Neural progenitor cell (in vitro differentiated cells): Measurements from ENCODE around the gene NSD1. TPM values are rescaled to one million over a fixed set of nuclear protein-coding genes. Genes with fewer than 3 reads are reported as not detected.

Experiments
- DNase-seq: peaks from one replicate; pipeline ENCODE4 v3.0.0-alpha.2; 2016; ENCODE audit warnings: low spot score
- H2AFZ ChIP-seq: fragments of 200-600 bp; sonication (generic); replicated peaks from 2 replicates; pipeline ENCODE4 v1.6.1; 2016; ENCODE audit warnings: antibody characterized with exemption
- H3F3A ChIP-seq: fragments of 200-600 bp; sonication (generic); 2 replicates; pipeline ENCODE4 v1.6.1; 2016; ENCODE audit warnings: antibody characterized with exemption, low read depth
- H3K27ac ChIP-seq: fragments of 200-600 bp; sonication (generic); 2 replicates; pipeline ENCODE4 v1.5.1; 2016; ENCODE audit warnings: mild to moderate bottlenecking
- H3K27me3 ChIP-seq: fragments of 200-600 bp; sonication (generic); 2 replicates; pipeline ENCODE4 v1.6.1; 2016; ENCODE audit warnings: mild to moderate bottlenecking, moderate library complexity
- H3K36me3 ChIP-seq: fragments of 200-600 bp; sonication (generic); 2 replicates; pipeline ENCODE4 v1.5.1; 2016
- H3K4me1 ChIP-seq: fragments of 200-600 bp; sonication (generic); 2 replicates; pipeline ENCODE4 v1.6.1; 2016; ENCODE audit warnings: mixed run types
- H3K4me2 ChIP-seq: fragments of 200-600 bp; sonication (generic); 2 replicates; pipeline ENCODE4 v1.6.1; 2016
- H3K4me3 ChIP-seq: fragments of 200-600 bp; sonication (generic); 2 replicates; pipeline ENCODE4 v1.5.1; 2016
- H3K79me2 ChIP-seq: fragments of 200-600 bp; sonication (generic); 2 replicates; pipeline ENCODE4 v1.6.1; 2016; ENCODE audit warnings: low read depth
- H3K9ac ChIP-seq: fragments of 200-600 bp; sonication (generic); 2 replicates; pipeline ENCODE4 v1.6.1; 2016
- H3K9me3 ChIP-seq: fragments of 200-600 bp; sonication (generic); 2 replicates; pipeline ENCODE4 v1.5.1; 2016; ENCODE audit warnings: low read depth
- H4K20me1 ChIP-seq: fragments of 200-600 bp; sonication (generic); 2 replicates; pipeline ENCODE4 v1.6.1; 2016; ENCODE audit warnings: low read depth
- H3K27ac Mint-ChIP-seq: 3 replicates; pipeline ENCODE4 v1.8.0; 2021; ENCODE audit warnings: mixed read lengths
- H3K27me3 Mint-ChIP-seq: 2 replicates; pipeline ENCODE4 v1.8.0; 2022; ENCODE audit warnings: low read depth, mild to moderate bottlenecking, inconsistent platforms, moderate library complexity, mixed read lengths; ENCODE audit not compliant: insufficient read depth
- H3K36me3 Mint-ChIP-seq: 3 replicates; pipeline ENCODE4 v1.8.0; 2021; ENCODE audit warnings: mixed read lengths
- H3K4me1 Mint-ChIP-seq: 3 replicates; pipeline ENCODE4 v1.8.0; 2021; ENCODE audit warnings: mixed read lengths
- H3K4me3 Mint-ChIP-seq: 3 replicates; pipeline ENCODE4 v1.8.0; 2021; ENCODE audit warnings: mild to moderate bottlenecking, moderate library complexity, mixed read lengths
- H3K9me3 Mint-ChIP-seq: 3 replicates; pipeline ENCODE4 v1.8.0; 2020; ENCODE audit warnings: mixed read lengths
- EZH2 ChIP-seq: fragments of 200-600 bp; sonication (generic); IDR thresholded peaks from 2 replicates; pipeline ENCODE4 v1.6.1; 2017; ENCODE audit warnings: antibody characterized with exemption, mild to moderate bottlenecking, moderate library complexity
- EZH2phosphoT487 ChIP-seq: fragments of 200-600 bp; sonication (generic); IDR thresholded peaks from 2 replicates; pipeline ENCODE4 v1.6.1; 2017; ENCODE audit warnings: antibody characterized with exemption
- total RNA-seq: library from RNA; depleted of rRNA; stranded (reverse); fragments of >200 nt; gene quantifications from 2 replicates; pipeline ENCODE4 v1.2.3, GENCODE V29; 2015; ENCODE audit warnings: low replicate concordance
- TF ChIP-seq, protein P1 (sequence below): fragments of 200-600 bp; sonication (generic); IDR thresholded peaks from 2 replicates; pipeline ENCODE4 v1.5.1; 2017; ENCODE audit warnings: antibody characterized with exemption, mild to moderate bottlenecking

The NSD1 gene
- total RNA-seq, 1 donor from 2014 or later: 114 TPM

GRCh38 chr5:177316005-177316404 is 182.4 kb downstream of the NSD1 start:
- no peak for DNase-seq
- TF ChIP-seq, protein P1, sequence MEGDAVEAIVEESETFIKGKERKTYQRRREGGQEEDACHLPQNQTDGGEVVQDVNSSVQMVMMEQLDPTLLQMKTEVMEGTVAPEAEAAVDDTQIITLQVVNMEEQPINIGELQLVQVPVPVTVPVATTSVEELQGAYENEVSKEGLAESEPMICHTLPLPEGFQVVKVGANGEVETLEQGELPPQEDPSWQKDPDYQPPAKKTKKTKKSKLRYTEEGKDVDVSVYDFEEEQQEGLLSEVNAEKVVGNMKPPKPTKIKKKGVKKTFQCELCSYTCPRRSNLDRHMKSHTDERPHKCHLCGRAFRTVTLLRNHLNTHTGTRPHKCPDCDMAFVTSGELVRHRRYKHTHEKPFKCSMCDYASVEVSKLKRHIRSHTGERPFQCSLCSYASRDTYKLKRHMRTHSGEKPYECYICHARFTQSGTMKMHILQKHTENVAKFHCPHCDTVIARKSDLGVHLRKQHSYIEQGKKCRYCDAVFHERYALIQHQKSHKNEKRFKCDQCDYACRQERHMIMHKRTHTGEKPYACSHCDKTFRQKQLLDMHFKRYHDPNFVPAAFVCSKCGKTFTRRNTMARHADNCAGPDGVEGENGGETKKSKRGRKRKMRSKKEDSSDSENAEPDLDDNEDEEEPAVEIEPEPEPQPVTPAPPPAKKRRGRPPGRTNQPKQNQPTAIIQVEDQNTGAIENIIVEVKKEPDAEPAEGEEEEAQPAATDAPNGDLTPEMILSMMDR: no peak
- no peak for TF ChIP-seq EZH2
- no peak for TF ChIP-seq EZH2phosphoT487
- H3K4me1 Mint-ChIP-seq: peaks cover 21% of the 10 kb centered on the region

DNA sequence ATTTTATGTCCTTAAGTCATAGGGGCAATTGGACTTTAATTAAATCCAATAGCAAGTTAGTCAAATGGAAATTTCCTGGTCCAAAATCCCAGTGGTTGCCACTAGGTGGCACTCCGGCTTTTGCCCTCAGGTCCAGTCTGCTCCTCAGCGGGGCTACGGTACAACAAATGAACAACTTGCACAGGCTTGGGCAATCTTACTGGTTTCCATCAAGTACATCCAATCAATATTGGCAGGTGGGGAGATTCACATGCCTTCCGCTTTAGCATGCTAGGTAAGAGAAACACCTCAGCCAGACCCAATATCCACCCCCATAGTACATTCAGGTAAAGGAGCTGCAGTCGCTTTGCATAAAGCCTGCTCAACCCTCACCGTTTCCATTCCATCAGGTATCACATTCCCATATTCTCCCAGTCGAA is 184.4 kb downstream of the NSD1 start:
- Histone ChIP-seq H4K20me1 (no peaks in the 10 kb centered on the region), H3K9me3 (no peaks in the 10 kb centered on the region), H3K4me1 (no peaks in the 10 kb centered on the region), H3K36me3 (no peaks in the 10 kb centered on the region), H3K27me3 (no peaks in the 10 kb centered on the region), H3K4me2 (no peak overlapping the region), H2AFZ (no peak overlapping the region), H3K9ac (no peak overlapping the region), H3K27ac (no peak overlapping the region), H3K79me2 (no peaks in the 10 kb centered on the region), H3K4me3 (no peak overlapping the region), H3F3A (peaks cover 8% of the 10 kb centered on the region)
- DNase-seq: peak; percentile 78
- TF ChIP-seq, protein P1: peak; percentile 95
- TF ChIP-seq EZH2 (no peak), EZH2phosphoT487 (no peak)
- peaks cover 3% of the 10 kb centered on the region for H3K36me3 Mint-ChIP-seq
- H3K27me3 Mint-ChIP-seq: peaks cover 7% of the 10 kb centered on the region
- H3K4me3 Mint-ChIP-seq: no peak overlapping the region
- H3K9me3 Mint-ChIP-seq: peaks cover 7% of the 10 kb centered on the region
- peaks cover 15% of the 10 kb centered on the region for H3K4me1 Mint-ChIP-seq
- H3K27ac Mint-ChIP-seq: peak overlapping the region; percentile 9

More at GRCh38 chr5:177316005-177316404, 182.4 kb downstream of the NSD1 start:
- H3K9me3 ChIP-seq: no peaks in the 10 kb centered on the region
- no peak overlapping the region for H3K9ac ChIP-seq
- H2AFZ ChIP-seq: no peak overlapping the region
- Mint-ChIP-seq H3K9me3 (peaks cover 5% of the 10 kb centered on the region), H3K27me3 (peaks cover 11% of the 10 kb centered on the region), H3K27ac (no peak overlapping the region), H3K4me3 (no peak overlapping the region), H3K36me3 (peaks cover under 1% of the 10 kb centered on the region)
- no peaks in the 10 kb centered on the region for H3K79me2 ChIP-seq
- no peaks in the 10 kb centered on the region for H3K36me3 ChIP-seq
- H3K27me3 ChIP-seq: peaks cover under 1% of the 10 kb centered on the region
- no peak overlapping the region for H3K4me2 ChIP-seq
- H3F3A ChIP-seq: peaks cover 22% of the 10 kb centered on the region
- peaks cover 1% of the 10 kb centered on the region for H3K4me1 ChIP-seq
- H4K20me1 ChIP-seq: peaks cover 1% of the 10 kb centered on the region
- H3K27ac ChIP-seq: no peak overlapping the region
- H3K4me3 ChIP-seq: no peak overlapping the region

DNA sequence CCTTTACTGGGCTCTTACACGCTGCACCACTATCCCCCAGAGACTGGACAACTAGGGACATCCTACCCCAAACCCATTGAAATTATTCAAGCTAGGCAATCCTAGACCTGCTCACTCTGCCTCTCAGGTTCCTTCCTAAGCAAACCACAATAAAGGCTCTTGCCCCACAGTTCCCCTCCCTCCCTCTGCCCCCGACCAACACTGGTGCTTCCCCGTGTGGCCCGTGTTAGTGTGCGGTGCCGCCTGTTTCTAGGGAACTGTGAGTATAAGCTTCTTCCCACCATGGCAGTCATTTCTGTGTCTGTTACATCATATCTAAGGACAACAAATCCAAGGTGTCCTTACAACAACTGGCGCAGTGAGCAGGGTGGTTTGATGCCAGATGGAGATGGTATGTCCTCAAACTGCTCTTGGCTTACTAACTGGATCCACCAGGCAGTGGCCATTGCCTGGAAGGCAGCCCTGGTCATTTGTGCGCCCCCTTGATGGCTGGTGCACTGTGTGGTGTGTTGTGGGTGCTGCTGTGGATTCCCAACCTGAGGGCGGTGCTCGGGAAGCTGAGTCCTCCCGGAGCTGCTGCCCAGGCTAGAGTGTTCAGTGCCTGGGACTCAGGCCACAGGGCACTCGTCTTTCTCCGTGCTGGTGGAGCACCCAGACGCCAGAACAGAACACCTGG is 186.5 kb downstream of the NSD1 start:
- H4K20me1 ChIP-seq: no peaks in the 10 kb centered on the region
- H3K27me3 ChIP-seq: no peaks in the 10 kb centered on the region
- no peak overlapping the region for H3K9ac ChIP-seq
- H3K36me3 ChIP-seq: no peaks in the 10 kb centered on the region
- H3K27ac Mint-ChIP-seq: no peak overlapping the region
- no peak overlapping the region for H3K4me3 ChIP-seq
- no peak overlapping the region for H2AFZ ChIP-seq
- no peak overlapping the region for H3K4me2 ChIP-seq
- H3K4me3 Mint-ChIP-seq: no peak overlapping the region
- TF ChIP-seq EZH2phosphoT487 (no peak), EZH2 (no peak)
- TF ChIP-seq, protein P1: no peak
- H3K4me1 ChIP-seq: no peaks in the 10 kb centered on the region
- H3K27me3 Mint-ChIP-seq: peaks cover 5% of the 10 kb centered on the region
- no peaks in the 10 kb centered on the region for H3K9me3 ChIP-seq
- peaks cover 7% of the 10 kb centered on the region for H3K9me3 Mint-ChIP-seq
- H3F3A ChIP-seq: no peaks in the 10 kb centered on the region
- no peak for DNase-seq
- H3K27ac ChIP-seq: no peak overlapping the region
- peaks cover 4% of the 10 kb centered on the region for H3K4me1 Mint-ChIP-seq
- peaks cover 7% of the 10 kb centered on the region for H3K36me3 Mint-ChIP-seq
- H3K79me2 ChIP-seq: no peaks in the 10 kb centered on the region
